Measurements from ENCODE around the gene EMC6.

Gene EMC6

DNA sequence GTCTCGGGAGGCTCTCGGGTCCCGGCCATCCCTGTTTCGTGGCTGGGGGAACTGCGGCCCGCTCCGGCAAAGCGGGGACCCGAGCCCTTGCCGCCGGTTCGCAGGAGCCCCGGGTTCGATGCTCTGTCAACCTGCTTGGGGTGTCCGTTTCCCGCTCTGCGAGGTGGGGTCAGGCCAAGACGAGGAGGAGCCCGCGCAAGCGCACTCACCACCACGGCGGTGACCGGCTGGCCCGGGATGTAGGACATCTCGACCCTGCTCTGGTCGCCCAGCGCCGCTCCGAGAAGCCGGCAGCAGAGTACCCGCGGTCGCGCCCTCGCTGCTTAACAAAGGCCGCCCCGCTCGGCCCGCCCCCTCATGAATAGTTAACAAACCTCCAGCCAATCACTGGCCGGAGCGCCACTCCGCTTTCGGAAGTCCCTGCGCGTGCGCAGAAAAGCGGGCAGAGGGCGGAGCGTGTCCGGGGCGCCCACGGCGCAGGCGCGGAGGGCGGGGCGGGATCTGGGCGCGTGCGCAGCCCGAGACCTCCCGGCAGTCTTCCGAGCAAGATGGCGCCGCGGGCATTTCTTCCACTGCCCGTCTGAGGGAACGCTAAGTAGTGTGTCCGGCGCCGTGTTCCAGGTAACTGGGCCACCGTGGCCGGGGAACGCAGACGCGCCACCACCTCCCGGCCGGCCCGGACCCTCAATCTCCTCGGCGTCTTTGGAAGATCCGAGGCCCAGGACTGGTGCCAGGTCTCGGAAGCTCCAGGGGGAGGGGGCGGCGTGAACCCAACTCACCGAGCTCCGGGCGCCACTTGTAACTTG lies at the start of gene EMC6, which contains the start of gene TAX1BP3:
EMC6 (plus strand) TSS at position 534 of the 806 bp plus-strand sequence. CDS start 335 bp downstream, outside the sequence.
TAX1BP3 (minus strand) TSS at position 300 of the 806 bp plus-strand sequence; CDS start at position 248, 52 bp downstream.
- no peak; the same call in 1 of the 2 replicates for TF ChIP-seq ZFX (IDR thresholded peaks at IDR 0.05)
- TF ChIP-seq, protein P1, sequence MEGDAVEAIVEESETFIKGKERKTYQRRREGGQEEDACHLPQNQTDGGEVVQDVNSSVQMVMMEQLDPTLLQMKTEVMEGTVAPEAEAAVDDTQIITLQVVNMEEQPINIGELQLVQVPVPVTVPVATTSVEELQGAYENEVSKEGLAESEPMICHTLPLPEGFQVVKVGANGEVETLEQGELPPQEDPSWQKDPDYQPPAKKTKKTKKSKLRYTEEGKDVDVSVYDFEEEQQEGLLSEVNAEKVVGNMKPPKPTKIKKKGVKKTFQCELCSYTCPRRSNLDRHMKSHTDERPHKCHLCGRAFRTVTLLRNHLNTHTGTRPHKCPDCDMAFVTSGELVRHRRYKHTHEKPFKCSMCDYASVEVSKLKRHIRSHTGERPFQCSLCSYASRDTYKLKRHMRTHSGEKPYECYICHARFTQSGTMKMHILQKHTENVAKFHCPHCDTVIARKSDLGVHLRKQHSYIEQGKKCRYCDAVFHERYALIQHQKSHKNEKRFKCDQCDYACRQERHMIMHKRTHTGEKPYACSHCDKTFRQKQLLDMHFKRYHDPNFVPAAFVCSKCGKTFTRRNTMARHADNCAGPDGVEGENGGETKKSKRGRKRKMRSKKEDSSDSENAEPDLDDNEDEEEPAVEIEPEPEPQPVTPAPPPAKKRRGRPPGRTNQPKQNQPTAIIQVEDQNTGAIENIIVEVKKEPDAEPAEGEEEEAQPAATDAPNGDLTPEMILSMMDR (conservative IDR thresholded peaks at IDR 0.05): no peak
- H3K27ac ChIP-seq: peak within 1 kb of the TSS; percentile 96

DNA sequence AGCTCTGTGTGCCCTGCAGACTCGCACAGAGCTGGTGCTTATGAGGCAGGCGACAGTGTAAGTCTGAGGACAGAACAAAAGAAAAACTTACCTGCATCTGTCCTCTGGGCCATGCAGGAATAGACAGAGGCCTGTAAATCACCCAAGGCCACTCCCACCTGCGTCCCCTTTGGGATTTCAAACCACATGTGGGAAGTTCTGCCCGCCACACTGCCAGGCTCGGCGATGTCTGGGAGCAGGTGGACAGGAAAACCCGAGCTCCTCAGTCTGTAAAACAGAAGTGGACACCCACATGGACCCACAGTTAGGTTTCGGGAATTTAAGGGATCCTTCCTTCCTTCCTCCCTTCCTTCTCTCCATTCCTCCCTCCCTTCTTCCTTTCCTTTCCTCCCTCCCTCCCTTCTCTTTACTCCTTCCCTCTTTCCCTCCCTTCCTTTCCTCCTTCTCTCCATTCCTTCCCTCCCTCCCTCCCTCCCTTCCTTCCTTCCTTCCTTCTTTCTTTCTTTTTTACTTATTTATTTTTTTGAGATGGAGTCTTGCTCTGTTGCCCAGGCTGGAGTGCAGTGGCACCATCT lies 47.4 kb upstream of the EMC6 start:
- no peak overlapping the region for H3K27ac ChIP-seq
- TF ChIP-seq, protein P1 (conservative IDR thresholded peaks at IDR 0.05): no peak
- no peak for TF ChIP-seq ZFX (IDR thresholded peaks at IDR 0.05)

DNA sequence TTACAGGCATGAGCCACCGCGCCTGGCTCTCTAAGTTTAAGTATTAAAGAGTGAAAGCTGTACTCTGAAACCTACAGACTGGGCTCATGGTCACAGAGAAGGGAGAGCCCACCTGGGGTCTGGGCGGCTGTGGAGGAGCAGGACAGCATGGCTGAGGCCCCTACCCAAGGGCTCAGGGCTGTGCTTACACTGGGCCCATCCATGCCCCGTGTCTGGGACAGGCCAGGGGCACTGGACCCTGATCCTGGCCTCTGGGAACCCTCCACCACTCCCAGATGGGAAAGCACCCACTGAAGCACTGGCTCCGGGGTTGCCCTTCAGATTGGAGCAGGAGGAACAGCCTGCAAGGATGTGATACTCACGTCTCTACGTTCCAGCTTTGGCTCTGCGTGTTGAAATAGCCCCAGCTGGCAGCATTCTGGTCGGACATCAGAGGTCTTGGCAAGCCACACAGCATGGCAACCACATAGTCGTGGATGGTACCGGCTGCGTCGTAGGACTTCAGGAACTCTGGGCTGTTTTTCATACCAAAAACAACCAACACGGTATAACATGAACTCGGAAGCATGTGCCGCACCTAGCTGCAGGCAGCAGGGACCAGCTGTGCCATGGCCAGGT lies 45.5 kb upstream of the EMC6 start:
- no peak overlapping the region for H3K27ac ChIP-seq
- TF ChIP-seq, protein P1 (conservative IDR thresholded peaks at IDR 0.05): no peak
- no peak for TF ChIP-seq ZFX (IDR thresholded peaks at IDR 0.05)

DNA sequence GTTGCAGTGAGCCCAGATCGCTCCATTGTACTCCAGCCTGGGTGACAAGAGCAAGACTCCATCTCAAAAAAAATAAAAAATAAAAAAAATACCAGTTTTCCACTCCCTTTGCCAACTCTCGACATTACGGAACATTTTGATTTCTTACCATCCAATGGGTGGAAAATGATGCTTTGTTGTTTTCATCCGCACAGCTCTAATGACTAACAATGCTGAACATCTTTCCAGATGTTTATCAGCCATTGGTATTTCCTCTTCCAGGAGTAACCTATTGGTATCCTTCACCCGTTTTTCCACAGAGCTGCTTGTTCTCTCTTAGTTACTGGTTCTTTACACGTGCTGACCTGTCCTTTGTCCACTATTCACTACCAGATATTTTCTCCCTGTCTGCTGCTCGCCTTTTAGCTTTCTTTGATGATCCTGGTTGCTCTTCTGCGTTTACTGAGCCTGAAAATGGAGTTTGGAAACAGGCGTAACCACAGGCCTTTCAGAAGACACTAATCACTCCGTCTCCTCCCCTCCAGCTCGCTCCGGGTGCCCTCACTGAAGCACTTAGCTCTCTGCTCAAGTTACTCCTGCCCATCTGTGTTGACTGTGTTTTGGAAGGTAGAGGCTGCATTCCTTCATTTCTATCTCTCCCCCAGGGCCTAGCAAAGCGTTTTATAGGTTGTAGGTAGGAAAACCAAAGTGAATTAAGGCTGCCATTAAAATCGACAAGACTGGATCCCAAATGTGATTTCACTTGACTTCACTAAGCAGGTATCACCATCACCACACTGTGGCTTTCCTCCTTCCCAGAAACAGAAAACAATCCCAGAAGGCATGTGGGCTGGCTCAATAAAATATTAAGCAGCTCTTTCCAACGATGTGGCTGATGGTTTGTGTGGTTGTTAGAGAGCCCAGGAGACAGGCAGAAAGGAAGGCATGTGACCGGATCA lies 41.5 kb upstream of the EMC6 start:
- TF ChIP-seq, protein P1 (conservative IDR thresholded peaks at IDR 0.05): no peak
- TF ChIP-seq ZFX (IDR thresholded peaks at IDR 0.05): no peak
- no peak overlapping the region for H3K27ac ChIP-seq

DNA sequence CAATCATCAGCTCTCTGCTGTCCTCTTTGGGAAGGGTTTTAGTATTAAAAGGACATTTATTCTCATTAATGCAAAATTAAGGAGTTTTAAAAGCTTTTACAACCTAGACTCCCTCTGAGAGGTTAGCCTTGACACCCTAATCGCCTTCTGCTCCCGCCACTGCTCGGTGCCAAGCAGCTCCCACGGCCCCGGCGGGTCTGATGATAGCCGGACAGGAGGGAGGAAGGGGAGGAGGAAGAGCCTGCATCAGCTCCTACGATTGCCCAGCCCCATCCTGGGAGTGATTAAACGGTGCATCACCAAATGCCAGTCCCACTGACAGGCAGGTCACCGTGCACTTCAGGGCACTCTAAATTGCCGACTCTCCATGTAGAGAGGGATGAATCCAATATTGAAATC lies 40.8 kb upstream of the EMC6 start:
- TF ChIP-seq, protein P1 (conservative IDR thresholded peaks at IDR 0.05): no peak
- TF ChIP-seq ZFX (IDR thresholded peaks at IDR 0.05): no peak
- no peak overlapping the region for H3K27ac ChIP-seq

DNA sequence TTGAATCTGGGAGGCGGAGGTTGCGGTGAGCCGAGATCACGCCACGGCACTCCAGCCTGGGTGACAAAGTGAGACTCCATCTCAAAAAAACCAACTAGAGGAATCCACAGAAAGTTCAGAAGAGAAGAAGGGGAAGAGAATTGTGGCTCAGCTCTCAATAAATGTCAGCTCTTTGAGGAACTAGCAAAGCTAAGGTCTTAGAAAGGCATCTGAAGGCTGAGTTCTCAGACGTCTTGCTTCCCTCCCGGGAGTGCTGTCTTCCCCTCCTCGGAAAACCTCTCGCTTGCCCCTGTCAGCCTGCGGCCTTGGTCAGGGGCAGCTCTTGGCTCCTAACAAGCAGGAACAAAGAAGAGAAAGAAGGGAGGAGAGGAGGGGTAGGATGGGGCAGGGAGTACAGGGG lies 37.8 kb upstream of the EMC6 start:
- no peak overlapping the region for H3K27ac ChIP-seq
- TF ChIP-seq, protein P1 (conservative IDR thresholded peaks at IDR 0.05): no peak
- no peak for TF ChIP-seq ZFX (IDR thresholded peaks at IDR 0.05)
